Ishikawa (cell line): Measurements from ENCODE around the gene GLIPR1L2.

ENCODE experiments used
- EGR1 ChIP-seq: IDR thresholded peaks from 2 replicates; pipeline ENCODE4 v1.6.1; 2012
- RAD21 ChIP-seq: IDR thresholded peaks from 2 replicates; pipeline ENCODE4 v1.6.1; 2012; ENCODE audit warnings: low read depth
- TAF1 ChIP-seq: IDR thresholded peaks from 2 replicates; pipeline ENCODE4 v1.6.1; 2012; ENCODE audit warnings: low read depth, mild to moderate bottlenecking
- YY1 ChIP-seq: IDR thresholded peaks from 2 replicates; pipeline ENCODE4 v1.6.1; 2012; ENCODE audit warnings: low read depth
- TF ChIP-seq, protein P1 (sequence below): IDR thresholded peaks from 2 replicates; pipeline ENCODE4 v1.6.1; 2012; ENCODE audit warnings: low read depth, mild to moderate bottlenecking

DNA sequence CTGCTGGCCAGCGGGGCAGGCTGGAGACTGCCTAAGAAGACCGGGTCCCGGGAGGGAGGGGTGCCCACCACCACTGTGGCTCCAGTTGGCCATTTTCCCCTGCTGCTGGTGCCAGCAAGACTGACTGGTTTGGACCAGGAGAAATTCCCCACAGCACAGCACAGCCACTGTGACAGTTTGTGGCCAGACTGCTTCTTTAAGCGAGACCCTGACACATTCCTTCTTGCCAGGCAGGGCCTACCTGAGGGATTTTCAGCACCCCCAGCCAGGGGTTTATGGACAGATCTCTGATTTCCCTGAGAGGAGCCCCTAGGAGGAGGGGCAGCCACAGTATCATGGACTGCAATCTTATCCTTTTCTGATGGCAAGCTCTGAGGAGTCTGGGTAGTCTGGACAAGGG, 40.9 kb upstream of the GLIPR1L2 start:
- TF ChIP-seq YY1 (no peak), EGR1 (no peak), RAD21 (no peak), TAF1 (no peak)
- TF ChIP-seq, protein P1, sequence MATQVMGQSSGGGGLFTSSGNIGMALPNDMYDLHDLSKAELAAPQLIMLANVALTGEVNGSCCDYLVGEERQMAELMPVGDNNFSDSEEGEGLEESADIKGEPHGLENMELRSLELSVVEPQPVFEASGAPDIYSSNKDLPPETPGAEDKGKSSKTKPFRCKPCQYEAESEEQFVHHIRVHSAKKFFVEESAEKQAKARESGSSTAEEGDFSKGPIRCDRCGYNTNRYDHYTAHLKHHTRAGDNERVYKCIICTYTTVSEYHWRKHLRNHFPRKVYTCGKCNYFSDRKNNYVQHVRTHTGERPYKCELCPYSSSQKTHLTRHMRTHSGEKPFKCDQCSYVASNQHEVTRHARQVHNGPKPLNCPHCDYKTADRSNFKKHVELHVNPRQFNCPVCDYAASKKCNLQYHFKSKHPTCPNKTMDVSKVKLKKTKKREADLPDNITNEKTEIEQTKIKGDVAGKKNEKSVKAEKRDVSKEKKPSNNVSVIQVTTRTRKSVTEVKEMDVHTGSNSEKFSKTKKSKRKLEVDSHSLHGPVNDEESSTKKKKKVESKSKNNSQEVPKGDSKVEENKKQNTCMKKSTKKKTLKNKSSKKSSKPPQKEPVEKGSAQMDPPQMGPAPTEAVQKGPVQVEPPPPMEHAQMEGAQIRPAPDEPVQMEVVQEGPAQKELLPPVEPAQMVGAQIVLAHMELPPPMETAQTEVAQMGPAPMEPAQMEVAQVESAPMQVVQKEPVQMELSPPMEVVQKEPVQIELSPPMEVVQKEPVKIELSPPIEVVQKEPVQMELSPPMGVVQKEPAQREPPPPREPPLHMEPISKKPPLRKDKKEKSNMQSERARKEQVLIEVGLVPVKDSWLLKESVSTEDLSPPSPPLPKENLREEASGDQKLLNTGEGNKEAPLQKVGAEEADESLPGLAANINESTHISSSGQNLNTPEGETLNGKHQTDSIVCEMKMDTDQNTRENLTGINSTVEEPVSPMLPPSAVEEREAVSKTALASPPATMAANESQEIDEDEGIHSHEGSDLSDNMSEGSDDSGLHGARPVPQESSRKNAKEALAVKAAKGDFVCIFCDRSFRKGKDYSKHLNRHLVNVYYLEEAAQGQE: no peak
